ENCODE measurements around the gene AAK1.

AAK1 gene

DNA sequence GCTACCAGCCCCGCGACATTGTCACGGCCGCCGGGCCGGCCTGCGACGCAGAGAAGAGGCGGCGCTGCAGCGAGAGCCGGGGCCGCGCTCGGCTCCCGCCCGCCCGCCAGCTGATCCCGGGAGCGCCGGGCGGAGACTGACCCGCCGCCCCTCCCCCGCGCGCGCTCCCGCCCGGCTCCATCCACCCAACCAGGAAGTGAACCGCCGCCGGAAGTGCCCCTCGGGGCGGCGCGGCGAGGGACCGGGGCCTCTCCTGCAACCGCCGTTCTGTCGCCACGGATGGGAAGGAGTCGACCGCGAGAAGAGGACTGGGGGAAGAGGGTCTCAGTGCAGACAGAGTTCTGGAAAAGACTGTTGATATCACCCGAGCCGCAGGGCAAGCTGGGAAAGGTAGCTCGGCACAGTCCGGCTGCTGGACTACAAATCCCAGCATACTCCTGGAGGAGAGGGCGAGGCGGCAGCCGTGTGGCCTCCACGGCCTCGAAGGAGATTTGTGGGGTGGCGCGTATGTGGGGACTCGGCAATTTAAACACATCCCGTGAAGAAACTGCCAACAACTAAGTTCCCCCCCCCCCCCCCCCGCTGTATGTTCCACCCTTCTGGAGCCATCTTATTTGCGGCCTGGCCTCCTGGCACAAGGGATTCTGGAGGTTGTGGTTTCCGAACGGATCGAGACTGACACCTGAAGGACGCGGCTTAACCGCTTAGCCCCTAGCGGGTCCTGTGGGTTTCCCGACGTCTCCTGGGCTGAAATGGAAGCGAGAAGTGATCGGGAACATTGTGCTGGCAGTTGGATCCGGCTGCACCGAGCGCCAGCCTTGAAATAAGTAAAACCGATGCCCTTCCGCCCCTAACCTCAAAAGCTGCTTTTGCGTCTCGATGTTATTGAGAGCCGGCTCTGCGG, at the start of gene AAK1:
Gene AAK1 (minus strand): TSS at position 138 of the 904 bp plus-strand sequence. CDS start 699 bp downstream, outside the sequence.
- peaks cover 0 to 2% of the 10 kb centered on the region in 2 donors for H3K9me3 Mint-ChIP-seq
- H3K27ac Mint-ChIP-seq = peak within 1 kb of the TSS; percentile 99
- DNase-seq (peak; percentile 79), ATAC-seq (replicated peaks) (peak; percentile 68 to 69)
- peaks cover 21 to 55% of the 10 kb centered on the region in 2 donors for H3K4me1 Mint-ChIP-seq
- H3K36me3 Mint-ChIP-seq = peaks cover 6 to 18% of the 10 kb centered on the region in 2 donors
- H3K4me3 Mint-ChIP-seq = peak within 1 kb of the TSS; percentile 97
- peaks cover 61 to 68% of the 10 kb centered on the region in 2 donors for H3K27me3 Mint-ChIP-seq

DNA sequence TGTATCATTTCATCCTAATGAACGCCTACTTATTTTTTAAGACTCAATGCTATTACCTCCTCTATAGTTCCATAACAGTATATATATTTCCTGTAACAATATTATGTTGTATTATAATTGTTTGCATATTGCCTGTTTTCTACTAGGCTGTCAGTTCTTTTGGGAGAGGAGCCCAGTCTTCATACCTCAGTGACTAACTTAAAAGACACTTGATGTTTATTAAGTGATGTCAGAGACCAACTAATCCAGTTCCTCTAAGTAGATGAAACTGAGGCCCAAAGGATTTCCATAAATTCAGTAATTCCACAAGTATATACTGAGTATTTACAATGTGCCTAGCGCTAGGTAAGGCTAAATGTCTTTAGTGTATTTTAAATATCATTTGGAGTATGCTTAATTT, 48.9 kb upstream of the AAK1 start:
- ATAC-seq (replicated peaks) (no peak), DNase-seq (no peak)
- Mint-ChIP-seq H3K27me3 (peaks cover 27 to 40% of the 10 kb centered on the region in 2 donors), H3K27ac (no peak overlapping the region), H3K4me1 (peaks cover 29 to 47% of the 10 kb centered on the region in 2 donors), H3K4me3 (no peak overlapping the region), H3K36me3 (peaks cover 0 to 2% of the 10 kb centered on the region in 2 donors), H3K9me3 (no peaks in the 10 kb centered on the region)

DNA sequence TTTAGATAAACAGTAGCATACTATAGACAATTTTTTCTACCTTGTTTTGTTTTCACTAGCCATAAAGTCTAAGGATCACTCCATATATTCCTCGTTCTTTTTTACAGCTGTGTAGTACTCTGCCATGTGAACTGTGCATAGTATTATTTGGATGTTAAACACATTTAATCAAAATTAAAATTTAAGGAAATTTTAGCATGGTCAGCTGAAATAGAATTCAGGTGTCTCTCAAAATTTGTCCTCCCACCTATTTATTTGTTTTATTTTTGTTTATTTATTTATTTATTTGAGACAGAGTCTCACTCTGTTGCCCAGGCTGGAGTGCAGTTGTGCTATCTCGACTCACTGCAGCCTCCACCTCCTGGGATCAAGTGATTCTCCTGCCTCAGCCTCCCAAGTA, 46.4 kb upstream of the AAK1 start:
- Mint-ChIP-seq H3K27ac (no peak overlapping the region), H3K4me3 (no peak overlapping the region), H3K36me3 (peaks cover 0 to 3% of the 10 kb centered on the region in 2 donors), H3K9me3 (no peaks in the 10 kb centered on the region), H3K4me1 (peaks cover 25 to 40% of the 10 kb centered on the region in 2 donors), H3K27me3 (peaks cover 29 to 44% of the 10 kb centered on the region in 2 donors)
- DNase-seq (no peak), ATAC-seq (replicated peaks) (no peak)

DNA sequence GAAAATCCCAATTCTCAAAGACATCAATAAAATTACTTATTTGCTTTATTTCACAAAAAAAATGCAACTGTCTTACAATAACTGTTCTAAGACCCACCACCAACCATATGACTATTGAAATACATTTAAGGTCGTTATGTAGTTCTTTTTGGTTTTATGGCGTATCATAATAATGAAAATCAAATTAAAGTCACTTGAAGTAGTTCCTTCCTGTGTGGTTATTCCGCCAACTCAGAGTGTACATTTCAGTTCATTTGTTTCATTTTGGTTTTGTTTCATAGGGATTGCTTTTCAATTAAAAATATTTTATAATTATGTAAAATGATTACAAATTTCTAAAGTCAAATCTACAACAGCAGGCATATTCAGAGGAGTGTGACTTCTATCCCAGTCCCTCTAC, 45.9 kb upstream of the AAK1 start:
- Mint-ChIP-seq H3K36me3 (peaks cover 0 to 3% of the 10 kb centered on the region in 2 donors), H3K27me3 (peaks cover 34 to 48% of the 10 kb centered on the region in 2 donors), H3K27ac (no peak overlapping the region), H3K4me1 (peaks cover 23 to 35% of the 10 kb centered on the region in 2 donors), H3K9me3 (no peaks in the 10 kb centered on the region), H3K4me3 (no peak overlapping the region)
- DNase-seq (no peak), ATAC-seq (replicated peaks) (no peak)

DNA sequence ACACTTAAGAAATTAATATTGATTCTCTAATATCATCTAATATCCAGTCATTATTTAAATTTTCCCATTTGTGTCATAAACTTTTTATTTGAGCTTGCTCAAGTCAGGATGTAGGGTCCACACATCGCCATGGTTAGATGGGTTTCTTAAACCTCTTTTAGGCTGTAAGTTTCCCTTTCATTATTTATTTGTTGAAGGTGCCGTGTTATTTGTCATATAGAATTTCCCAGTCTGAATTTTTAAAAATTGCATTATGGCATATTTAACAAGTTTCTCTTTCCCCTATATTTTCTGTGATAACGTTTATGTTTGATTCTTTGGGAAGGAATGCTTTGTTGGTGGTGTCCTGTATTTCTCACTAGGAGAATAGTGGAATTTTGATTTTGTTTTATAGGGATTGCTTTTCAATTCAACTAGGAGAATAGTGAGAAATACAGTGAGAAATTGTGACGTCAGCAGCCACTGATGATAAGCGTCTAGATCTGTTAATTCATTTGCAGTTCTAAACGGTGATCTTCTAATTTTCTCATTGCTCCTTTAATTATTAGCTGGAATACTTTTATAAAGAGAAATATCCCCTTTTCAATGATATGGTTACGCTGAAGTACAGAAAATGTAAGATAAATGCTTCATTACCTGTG, 44.6 kb upstream of the AAK1 start:
- H3K36me3 Mint-ChIP-seq = peaks cover 0 to 3% of the 10 kb centered on the region in 2 donors
- H3K4me1 Mint-ChIP-seq = peaks cover 17 to 28% of the 10 kb centered on the region in 2 donors
- H3K4me3 Mint-ChIP-seq = no peak overlapping the region
- DNase-seq (no peak), ATAC-seq (replicated peaks) (no peak)
- H3K27ac Mint-ChIP-seq = no peak overlapping the region
- H3K9me3 Mint-ChIP-seq = no peaks in the 10 kb centered on the region
- peaks cover 44 to 60% of the 10 kb centered on the region in 2 donors for H3K27me3 Mint-ChIP-seq

DNA sequence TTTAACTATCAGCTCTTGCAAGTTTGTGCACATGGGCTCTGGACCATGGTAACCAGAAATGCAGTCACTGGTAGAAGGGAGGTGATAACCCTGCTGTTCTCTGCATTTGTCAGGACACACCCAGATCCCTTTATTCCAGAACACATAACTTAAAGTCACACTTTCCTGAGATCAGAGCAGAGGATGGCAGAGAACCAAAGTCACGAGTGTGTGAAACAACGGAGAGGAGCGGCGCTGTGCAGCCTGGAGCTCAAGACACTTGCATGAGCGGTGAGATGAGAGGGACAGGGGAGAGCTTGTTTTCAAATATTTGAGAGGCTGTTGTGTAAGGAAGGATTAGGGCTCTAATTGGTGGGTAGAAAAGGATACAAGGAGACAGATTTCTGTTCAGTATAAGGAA, 43.3 kb upstream of the AAK1 start:
- H3K4me1 Mint-ChIP-seq = peaks cover 14 to 22% of the 10 kb centered on the region in 2 donors
- H3K36me3 Mint-ChIP-seq = peaks cover 0 to 3% of the 10 kb centered on the region in 2 donors
- no peak overlapping the region for H3K4me3 Mint-ChIP-seq
- no peak for ATAC-seq (replicated peaks)
- no peak overlapping the region for H3K27ac Mint-ChIP-seq
- no peak for DNase-seq
- H3K9me3 Mint-ChIP-seq = no peaks in the 10 kb centered on the region
- H3K27me3 Mint-ChIP-seq = peaks cover 45 to 62% of the 10 kb centered on the region in 2 donors

DNA sequence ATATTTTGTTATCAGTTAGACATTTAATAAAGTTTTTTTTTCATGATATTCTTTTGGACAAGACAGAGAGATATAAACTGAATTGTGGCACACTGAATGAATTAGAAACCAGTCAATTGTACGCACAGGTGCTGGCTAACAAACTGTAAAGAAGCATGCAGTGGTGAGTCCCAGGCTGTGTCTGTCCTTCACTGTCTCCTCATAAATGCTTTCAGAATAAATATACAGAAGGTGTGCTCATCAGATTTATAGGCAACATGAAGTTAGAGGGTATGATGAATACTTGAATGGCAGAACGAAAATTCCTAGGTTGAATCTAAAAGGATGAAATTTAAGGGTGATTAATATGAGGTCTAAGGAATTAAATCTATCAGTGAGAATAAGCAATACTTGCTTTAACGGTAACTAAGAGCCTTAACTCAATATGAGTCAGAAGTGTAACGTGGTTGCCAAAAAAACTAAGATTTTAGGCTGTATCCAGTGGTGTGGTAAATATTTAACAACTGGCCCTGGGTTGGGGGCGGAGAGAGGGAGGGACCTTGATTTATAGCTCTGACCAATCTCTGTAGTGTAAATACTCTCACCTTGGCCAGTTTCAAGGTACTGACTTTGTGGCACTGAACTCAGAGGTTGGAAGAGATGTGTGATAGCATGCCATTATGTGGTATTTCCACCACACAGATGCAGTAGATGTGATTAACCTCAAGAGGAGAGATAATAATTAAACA, 41.9 kb upstream of the AAK1 start:
- peak in 1 of 2 donors; percentile 21 for ATAC-seq (replicated peaks)
- Mint-ChIP-seq H3K4me1 (peaks cover 16 to 20% of the 10 kb centered on the region in 2 donors), H3K27ac (no peak overlapping the region)

DNA sequence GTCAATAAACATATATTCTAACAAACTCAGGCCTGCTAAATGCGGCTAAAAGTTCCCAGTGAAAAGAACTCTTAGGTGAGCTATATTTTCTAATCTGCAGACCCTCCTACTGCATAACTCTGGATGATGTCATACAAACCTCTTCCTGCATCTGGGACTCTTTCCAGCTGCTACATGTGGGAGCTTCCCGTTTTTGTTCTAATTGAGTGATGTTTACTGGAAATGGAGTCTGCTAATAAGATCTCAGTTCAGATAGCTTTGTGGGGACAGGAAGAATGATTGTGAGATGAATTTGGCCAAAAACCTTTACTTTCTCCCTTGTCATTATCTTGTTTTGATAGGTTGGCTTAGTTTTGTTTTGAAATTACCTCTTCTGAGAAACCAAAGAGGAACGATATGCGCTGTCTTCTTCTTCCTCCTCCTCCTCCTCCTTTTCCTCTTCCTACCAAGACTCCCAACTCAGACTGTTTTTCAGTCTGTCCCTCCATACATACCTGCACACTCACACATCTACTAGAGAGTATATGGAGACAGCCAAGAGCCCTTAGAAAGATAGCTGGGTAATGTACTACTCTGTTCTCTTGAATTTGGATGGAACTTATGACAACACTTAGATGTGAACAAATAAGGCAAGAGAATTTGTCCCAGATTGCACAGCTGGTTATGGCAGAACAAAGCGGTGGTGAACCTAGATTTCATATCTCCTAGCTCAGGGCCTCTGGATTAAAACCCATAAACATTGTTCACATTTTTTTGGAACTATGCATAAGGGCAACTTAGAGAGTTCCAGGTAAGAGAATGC, 39.8 kb upstream of the AAK1 start:
- Mint-ChIP-seq H3K4me3 (no peak overlapping the region), H3K9me3 (no peaks in the 10 kb centered on the region), H3K4me1 (peaks cover 18 to 22% of the 10 kb centered on the region in 2 donors), H3K27me3 (peaks cover 45 to 71% of the 10 kb centered on the region in 2 donors), H3K36me3 (peaks cover 0 to 1% of the 10 kb centered on the region in 2 donors), H3K27ac (no peak overlapping the region)
- ATAC-seq (replicated peaks) (no peak), DNase-seq (no peak)

More for the DNA sequence above, 41.9 kb upstream of the AAK1 start:
- H3K36me3 Mint-ChIP-seq = peaks cover 0 to 3% of the 10 kb centered on the region in 2 donors
- peaks cover 44 to 69% of the 10 kb centered on the region in 2 donors for H3K27me3 Mint-ChIP-seq
- H3K9me3 Mint-ChIP-seq = no peaks in the 10 kb centered on the region
- H3K4me3 Mint-ChIP-seq = no peak overlapping the region
- no peak for DNase-seq

DNA sequence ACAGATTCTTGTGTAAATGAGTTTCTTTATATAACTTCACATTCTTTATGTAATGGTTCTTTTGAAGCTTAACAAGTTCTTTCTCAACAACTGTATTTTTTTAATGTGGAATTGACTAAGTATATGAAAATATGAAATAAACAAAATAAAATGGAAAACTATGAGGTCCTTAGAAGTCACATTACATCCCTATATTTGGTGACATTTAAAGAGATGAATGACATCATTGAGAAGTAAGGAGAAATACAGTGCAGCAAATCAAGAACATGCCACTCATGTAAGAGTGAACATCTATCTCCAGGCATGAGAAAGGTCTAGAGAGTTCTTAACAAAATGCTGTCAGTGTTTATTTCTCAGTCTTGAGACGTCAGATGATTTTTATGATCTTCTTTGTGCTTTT, 39.0 kb upstream of the AAK1 start:
- ATAC-seq (replicated peaks) = no peak
- Mint-ChIP-seq H3K4me1 (peaks cover 18 to 22% of the 10 kb centered on the region in 2 donors), H3K27ac (no peak overlapping the region), H3K36me3 (peaks cover 0 to 1% of the 10 kb centered on the region in 2 donors), H3K27me3 (peaks cover 45 to 66% of the 10 kb centered on the region in 2 donors), H3K9me3 (no peaks in the 10 kb centered on the region), H3K4me3 (no peak overlapping the region)
- DNase-seq = no peak

DNA sequence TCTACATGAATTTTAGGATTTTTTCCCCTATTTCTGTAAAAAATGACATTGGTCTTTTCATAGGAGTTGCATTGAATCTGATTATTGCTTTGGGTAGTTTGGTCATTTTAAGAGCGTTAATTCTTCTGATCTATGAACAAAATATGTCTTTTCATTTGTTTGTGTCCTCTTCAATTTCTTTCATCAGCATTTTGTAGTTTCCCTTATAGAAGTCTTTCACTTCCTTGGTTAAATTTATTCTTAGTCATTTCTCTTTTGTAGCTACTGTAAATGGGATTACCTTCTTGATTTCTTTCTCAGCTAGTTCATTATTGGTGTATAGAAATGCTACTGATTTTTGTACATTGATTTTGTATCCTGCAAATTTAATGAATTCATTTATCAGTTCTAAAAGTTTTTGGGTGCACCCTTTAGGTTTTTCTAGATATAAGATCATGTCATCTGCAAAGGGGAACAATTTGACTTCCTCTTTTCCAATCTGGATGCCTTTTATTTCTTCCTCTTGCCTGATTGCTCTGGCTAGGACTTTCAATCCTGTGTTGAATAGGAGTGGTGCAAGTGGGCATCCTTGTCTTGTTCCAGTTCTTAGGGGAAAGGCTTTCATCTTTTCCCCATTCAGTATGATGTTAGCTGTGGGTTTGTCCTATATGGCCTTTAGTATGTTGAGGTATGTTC, 36.6 kb upstream of the AAK1 start:
- Mint-ChIP-seq H3K36me3 (no peaks in the 10 kb centered on the region), H3K27me3 (peaks cover 40 to 49% of the 10 kb centered on the region in 2 donors), H3K27ac (no peak overlapping the region), H3K4me1 (peaks cover 17 to 22% of the 10 kb centered on the region in 2 donors), H3K4me3 (no peak overlapping the region), H3K9me3 (no peaks in the 10 kb centered on the region)
- ATAC-seq (replicated peaks) (no peak), DNase-seq (no peak)

DNA sequence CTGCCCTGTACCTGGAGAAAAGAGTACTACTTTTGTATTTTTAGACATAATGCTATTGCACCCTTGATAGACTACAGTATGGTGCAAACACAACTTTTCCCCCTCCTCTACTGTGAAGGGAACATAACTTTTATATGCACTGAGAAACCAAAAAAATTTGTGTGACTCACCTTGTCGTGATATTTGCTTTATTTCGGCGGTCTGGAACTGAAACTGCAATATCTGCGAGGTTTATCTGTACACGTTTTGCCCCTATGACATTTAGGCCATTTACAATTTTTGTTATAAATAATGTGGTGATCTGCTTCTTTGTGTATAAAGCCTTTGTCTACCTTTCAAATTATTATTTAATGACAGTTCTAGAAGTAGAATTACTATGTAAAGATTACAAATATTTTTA, 34.4 kb upstream of the AAK1 start:
- H3K27me3 Mint-ChIP-seq = peaks cover 30% of the 10 kb centered on the region in 2 donors
- H3K36me3 Mint-ChIP-seq = no peaks in the 10 kb centered on the region
- ATAC-seq (replicated peaks) (no peak), DNase-seq (no peak)
- H3K9me3 Mint-ChIP-seq = no peaks in the 10 kb centered on the region
- no peak overlapping the region for H3K27ac Mint-ChIP-seq
- H3K4me1 Mint-ChIP-seq = peaks cover 13 to 14% of the 10 kb centered on the region in 2 donors
- no peak overlapping the region for H3K4me3 Mint-ChIP-seq

DNA sequence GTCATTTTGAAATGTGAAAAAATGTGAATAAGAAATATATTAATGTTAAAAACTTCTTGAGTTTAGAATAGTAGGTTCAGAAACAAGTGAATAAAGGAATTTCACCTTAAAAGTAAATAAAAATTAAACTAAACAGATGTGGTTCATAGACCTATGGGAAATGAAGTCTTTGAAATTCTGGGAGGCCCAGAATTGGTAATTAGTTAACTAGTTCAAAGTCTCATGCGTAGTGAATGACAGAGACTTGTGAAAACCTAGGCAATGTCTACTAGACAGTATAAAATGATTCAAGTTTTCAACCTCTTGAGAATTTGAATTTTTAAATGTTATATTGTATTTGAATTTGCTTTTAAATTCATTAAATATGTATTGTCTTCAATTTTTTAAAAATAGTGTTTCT, 32.6 kb upstream of the AAK1 start:
- DNase-seq = no peak
- H3K4me3 Mint-ChIP-seq = no peak overlapping the region
- peaks cover 0 to 1% of the 10 kb centered on the region in 2 donors for H3K9me3 Mint-ChIP-seq
- no peak overlapping the region for H3K27ac Mint-ChIP-seq
- no peak for ATAC-seq (replicated peaks)
- H3K4me1 Mint-ChIP-seq = peaks cover 13 to 14% of the 10 kb centered on the region in 2 donors
- no peaks in the 10 kb centered on the region for H3K36me3 Mint-ChIP-seq
- H3K27me3 Mint-ChIP-seq = peaks cover 23 to 30% of the 10 kb centered on the region in 2 donors

DNA sequence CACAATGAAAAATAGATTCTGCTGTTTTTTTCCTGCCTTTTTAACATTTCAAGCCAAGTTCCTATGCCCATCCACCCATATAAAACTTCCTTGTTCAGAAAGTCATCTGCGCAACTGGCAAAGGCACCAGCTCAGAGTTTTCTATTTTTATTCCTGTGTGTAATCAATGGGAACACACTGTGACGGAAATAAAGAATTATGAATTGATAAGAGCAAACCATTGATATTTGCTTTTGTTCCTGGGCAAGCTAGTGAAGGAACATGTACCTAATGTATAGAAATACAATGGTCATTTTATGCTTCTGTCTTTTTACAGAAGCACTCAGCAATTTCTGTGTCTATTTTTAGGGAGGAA, 30.8 kb upstream of the AAK1 start:
- Mint-ChIP-seq H3K4me3 (no peak overlapping the region), H3K27me3 (peaks cover 13 to 22% of the 10 kb centered on the region in 2 donors), H3K4me1 (peaks cover 0 to 2% of the 10 kb centered on the region in 2 donors), H3K36me3 (no peaks in the 10 kb centered on the region), H3K9me3 (peaks cover 0 to 1% of the 10 kb centered on the region in 2 donors), H3K27ac (no peak overlapping the region)
- ATAC-seq (replicated peaks) = no peak
- no peak for DNase-seq
